Measurements from ENCODE around the gene FEV. TPM values are rescaled to one million over a fixed set of nuclear protein-coding genes. Genes with fewer than 3 reads are reported as not detected.
A peak's percentile ranks its signal among the peaks of the same experiment; 100 is the strongest.

Gene FEV
- total RNA-seq, 1 donor, result not detected

DNA sequence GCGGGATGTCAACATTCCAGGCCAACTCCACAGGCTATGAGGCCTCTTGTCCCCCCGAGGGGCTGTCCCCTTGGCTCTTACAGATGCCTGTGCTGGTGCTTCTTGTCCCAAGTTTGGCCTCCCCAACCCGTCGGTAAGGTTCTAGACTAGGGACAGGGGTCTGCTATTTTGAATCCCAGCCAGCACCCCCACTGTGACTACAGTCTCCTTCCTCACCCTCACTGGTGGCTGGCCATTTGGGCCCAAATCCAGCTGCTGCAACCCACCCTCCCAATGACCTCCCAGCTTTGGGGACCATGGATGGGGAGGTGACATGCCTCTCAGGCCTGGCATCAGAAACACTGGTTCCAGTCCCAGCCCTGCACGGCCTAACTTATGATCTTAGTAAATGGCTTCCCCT, 37.6 kb upstream of the FEV start:
- peak; percentile 72 for DNase-seq (ENCODE audit: insufficient read length, low spot score, missing footprints)
- no peaks in the 10 kb centered on the region for H3K79me2 ChIP-seq (ENCODE audit: insufficient read depth, low read length)
- no peak overlapping the region for H3K4me3 ChIP-seq (ENCODE audit: insufficient read depth, low read length)
- no peak overlapping the region for H2AFZ ChIP-seq (ENCODE audit: low read length)
- H3K9me3 ChIP-seq (ENCODE audit: low read depth, low read length), result no peaks in the 10 kb centered on the region
- H3K36me3 ChIP-seq (ENCODE audit: insufficient read depth, low read length), result no peaks in the 10 kb centered on the region
- TF ChIP-seq, protein P1, sequence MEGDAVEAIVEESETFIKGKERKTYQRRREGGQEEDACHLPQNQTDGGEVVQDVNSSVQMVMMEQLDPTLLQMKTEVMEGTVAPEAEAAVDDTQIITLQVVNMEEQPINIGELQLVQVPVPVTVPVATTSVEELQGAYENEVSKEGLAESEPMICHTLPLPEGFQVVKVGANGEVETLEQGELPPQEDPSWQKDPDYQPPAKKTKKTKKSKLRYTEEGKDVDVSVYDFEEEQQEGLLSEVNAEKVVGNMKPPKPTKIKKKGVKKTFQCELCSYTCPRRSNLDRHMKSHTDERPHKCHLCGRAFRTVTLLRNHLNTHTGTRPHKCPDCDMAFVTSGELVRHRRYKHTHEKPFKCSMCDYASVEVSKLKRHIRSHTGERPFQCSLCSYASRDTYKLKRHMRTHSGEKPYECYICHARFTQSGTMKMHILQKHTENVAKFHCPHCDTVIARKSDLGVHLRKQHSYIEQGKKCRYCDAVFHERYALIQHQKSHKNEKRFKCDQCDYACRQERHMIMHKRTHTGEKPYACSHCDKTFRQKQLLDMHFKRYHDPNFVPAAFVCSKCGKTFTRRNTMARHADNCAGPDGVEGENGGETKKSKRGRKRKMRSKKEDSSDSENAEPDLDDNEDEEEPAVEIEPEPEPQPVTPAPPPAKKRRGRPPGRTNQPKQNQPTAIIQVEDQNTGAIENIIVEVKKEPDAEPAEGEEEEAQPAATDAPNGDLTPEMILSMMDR (IDR thresholded peaks at IDR 0.05; ENCODE audit: extremely low read depth, low read depth, low read length), result no peak
- H3K4me1 ChIP-seq (ENCODE audit: insufficient read depth, low read length), result no peaks in the 10 kb centered on the region
- peaks cover 25% of the 10 kb centered on the region for H3K27me3 ChIP-seq (ENCODE audit: insufficient read depth, low read length)
- no peak overlapping the region for H3K27ac ChIP-seq (ENCODE audit: low read depth, low read length)
- no peaks in the 10 kb centered on the region for H4K20me1 ChIP-seq (ENCODE audit: insufficient read depth, low read length)
- no peak overlapping the region for H3K4me2 ChIP-seq (ENCODE audit: insufficient read depth, low read length)

GRCh38 chr2:219022041-219022440, 37.1 kb upstream of the FEV start:
- TF ChIP-seq, protein P1 (IDR thresholded peaks at IDR 0.05; ENCODE audit: extremely low read depth, low read depth, low read length), result no peak
- Histone ChIP-seq H2AFZ (ENCODE audit: low read length) (no peak overlapping the region), H3K9me3 (ENCODE audit: low read depth, low read length) (no peaks in the 10 kb centered on the region), H4K20me1 (ENCODE audit: insufficient read depth, low read length) (no peaks in the 10 kb centered on the region), H3K4me1 (ENCODE audit: insufficient read depth, low read length) (no peaks in the 10 kb centered on the region), H3K4me3 (ENCODE audit: insufficient read depth, low read length) (no peak overlapping the region), H3K79me2 (ENCODE audit: insufficient read depth, low read length) (no peaks in the 10 kb centered on the region), H3K27me3 (ENCODE audit: insufficient read depth, low read length) (peaks cover 29% of the 10 kb centered on the region), H3K27ac (ENCODE audit: low read depth, low read length) (no peak overlapping the region), H3K36me3 (ENCODE audit: insufficient read depth, low read length) (no peaks in the 10 kb centered on the region), H3K4me2 (ENCODE audit: insufficient read depth, low read length) (no peak overlapping the region)
- no peak for DNase-seq (ENCODE audit: insufficient read length, low spot score, missing footprints)

DNA sequence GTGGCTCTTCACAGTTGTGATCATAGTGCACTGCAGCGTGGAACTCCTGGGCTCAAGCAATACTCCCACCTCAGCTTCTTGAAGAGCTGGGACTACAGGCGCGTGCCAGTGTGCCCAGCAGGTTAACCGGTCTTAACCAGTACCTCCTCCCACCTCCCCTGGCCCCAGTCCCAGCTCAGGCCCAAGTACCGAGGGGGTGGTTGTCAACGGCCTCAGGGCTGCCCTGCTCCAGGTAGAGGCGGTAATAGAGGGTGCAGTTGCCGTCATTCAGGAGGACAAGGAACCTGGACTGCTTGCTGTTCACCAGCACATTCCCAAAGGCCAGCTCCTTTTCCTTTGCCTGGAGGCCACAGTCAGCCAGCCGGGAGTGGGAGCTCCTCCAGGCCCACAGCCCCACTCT, 36.6 kb upstream of the FEV start:
- Histone ChIP-seq H3K4me1 (ENCODE audit: insufficient read depth, low read length) (no peaks in the 10 kb centered on the region), H3K79me2 (ENCODE audit: insufficient read depth, low read length) (no peaks in the 10 kb centered on the region), H3K4me2 (ENCODE audit: insufficient read depth, low read length) (no peak overlapping the region), H2AFZ (ENCODE audit: low read length) (no peak overlapping the region), H3K9me3 (ENCODE audit: low read depth, low read length) (no peaks in the 10 kb centered on the region), H3K4me3 (ENCODE audit: insufficient read depth, low read length) (no peak overlapping the region), H3K36me3 (ENCODE audit: insufficient read depth, low read length) (no peaks in the 10 kb centered on the region), H3K27ac (ENCODE audit: low read depth, low read length) (no peak overlapping the region), H4K20me1 (ENCODE audit: insufficient read depth, low read length) (no peaks in the 10 kb centered on the region), H3K27me3 (ENCODE audit: insufficient read depth, low read length) (peaks cover 33% of the 10 kb centered on the region)
- peak; percentile 22 for DNase-seq (ENCODE audit: insufficient read length, low spot score, missing footprints)
- TF ChIP-seq, protein P1 (IDR thresholded peaks at IDR 0.05; ENCODE audit: extremely low read depth, low read depth, low read length), result no peak

GRCh38 chr2:219020604-219021365, 35.8 kb upstream of the FEV start:
- no peaks in the 10 kb centered on the region for H4K20me1 ChIP-seq (ENCODE audit: insufficient read depth, low read length)
- no peak overlapping the region for H3K27ac ChIP-seq (ENCODE audit: low read depth, low read length)
- TF ChIP-seq, protein P1 (IDR thresholded peaks at IDR 0.05; ENCODE audit: extremely low read depth, low read depth, low read length), result no peak
- no peaks in the 10 kb centered on the region for H3K9me3 ChIP-seq (ENCODE audit: low read depth, low read length)
- no peaks in the 10 kb centered on the region for H3K4me1 ChIP-seq (ENCODE audit: insufficient read depth, low read length)
- H3K36me3 ChIP-seq (ENCODE audit: insufficient read depth, low read length), result no peaks in the 10 kb centered on the region
- no peak overlapping the region for H3K4me3 ChIP-seq (ENCODE audit: insufficient read depth, low read length)
- DNase-seq (ENCODE audit: insufficient read length, low spot score, missing footprints), result peak; percentile 58
- H2AFZ ChIP-seq (ENCODE audit: low read length), result no peak overlapping the region
- no peaks in the 10 kb centered on the region for H3K79me2 ChIP-seq (ENCODE audit: insufficient read depth, low read length)
- no peak overlapping the region for H3K4me2 ChIP-seq (ENCODE audit: insufficient read depth, low read length)
- H3K27me3 ChIP-seq (ENCODE audit: insufficient read depth, low read length), result peaks cover 34% of the 10 kb centered on the region

All from osteoblast (primary cell).